Upper lobe of left lung (tissue), 6 donors: ENCODE data around the gene PSMG3. TPM values are rescaled to one million over a fixed set of nuclear protein-coding genes. Genes with fewer than 3 reads are reported as not detected.
A peak's percentile ranks its signal among the peaks of the same experiment; 100 is the strongest.

ENCODE experiments used
- ATAC-seq, 2 donors: fragments of 200-7000 bp; cut with Tn5 transposase; one replicate each; pipeline ENCODE4 v1.9.1; 2022; ENCODE audit warnings: mild to moderate bottlenecking in 2 of 2, moderate library complexity in 2 of 2; ENCODE audit not compliant: low FRiP score in 2 of 2
- DNase-seq, 2 donors: peaks; one replicate each; pipeline ENCODE4 v3.0.0-alpha.2; 2019 to 2020
- H3K27ac ChIP-seq, 4 donors: fragments of 200-600 bp; sonication (generic); one replicate each; pipeline ENCODE4 v1.5.1; 2016 to 2019
- H3K27me3 ChIP-seq, 4 donors: fragments of 200-600 bp; sonication (generic); one replicate each; pipeline ENCODE4 v1.5.1; 2017 to 2019
- H3K36me3 ChIP-seq, 4 donors: fragments of 200-600 bp; sonication (generic); one replicate each; pipeline ENCODE4 v1.5.1; 2016 to 2019
- H3K4me1 ChIP-seq, 4 donors: fragments of 200-600 bp; sonication (generic); one replicate each; pipeline ENCODE4 v1.5.1; 2018 to 2019
- H3K4me3 ChIP-seq, 4 donors: fragments of 200-600 bp; sonication (generic); one replicate each; pipeline ENCODE4 v1.5.1; 2017 to 2019; ENCODE audit warnings: mild to moderate bottlenecking in 2 of 4, moderate library complexity in 1 of 4
- H3K9me3 ChIP-seq, 4 donors: fragments of 200-600 bp; sonication (generic); one replicate each; pipeline ENCODE4 v1.5.1; 2018 to 2019
- EP300 ChIP-seq, 4 donors: sonication (generic); formaldehyde crosslinking; IDR thresholded peaks; one replicate each; pipeline ENCODE4 v1.5.1; 2017; ENCODE audit warnings: antibody characterized with exemption in 4 of 4, control low read depth in 2 of 4
- POLR2A ChIP-seq, 4 donors: fragments of 450-650 bp; IDR thresholded peaks; one replicate each; pipeline ENCODE4 v1.5.1; 2016 to 2017; ENCODE audit warnings: antibody characterized with exemption in 4 of 4, mild to moderate bottlenecking in 2 of 4
- POLR2AphosphoS5 ChIP-seq, 2 donors: sonication (generic); formaldehyde crosslinking; IDR thresholded peaks; one replicate each; pipeline ENCODE4 v1.5.1; 2017; ENCODE audit warnings: antibody characterized with exemption in 2 of 2
- WGBS, 2 donors: methylation state at CpG; one replicate each; pipeline ENCODE4 v1.1.5; 2017 to 2018; 5-methylcytosine and 5-hydroxymethylcytosine counted together
- total RNA-seq, 6 donors: library from RNA; depleted of rRNA in 4 of 6; stranded (reverse); fragments of >200 nt in 4 of 6; gene quantifications; one replicate each; pipeline versions ENCODE4 v1.1.0 to v1.2.1, GENCODE V29; 2016 to 2021
- TF ChIP-seq, protein P1 (sequence below), 6 experiments: fragments of 450-650 bp in 4 of 6; fragments of 200-600 bp in 2 of 6; sonication (generic) in 2 of 6; IDR thresholded peaks; one replicate each; pipeline ENCODE4 v1.5.1; 2016 to 2019; ENCODE audit warnings: antibody characterized with exemption in 6 of 6
- donor health status: DM: no; HTN: no; CAD: no; lungs with moderate emphysema.
- donor health status: DM: no; HTN: yes; CAD: no; lungs with severe emphysema.

PSMG3 gene
- total RNA-seq, 6 donors from 2014 or later, result 19.0 to 53.1 (median 21.6) TPM

DNA sequence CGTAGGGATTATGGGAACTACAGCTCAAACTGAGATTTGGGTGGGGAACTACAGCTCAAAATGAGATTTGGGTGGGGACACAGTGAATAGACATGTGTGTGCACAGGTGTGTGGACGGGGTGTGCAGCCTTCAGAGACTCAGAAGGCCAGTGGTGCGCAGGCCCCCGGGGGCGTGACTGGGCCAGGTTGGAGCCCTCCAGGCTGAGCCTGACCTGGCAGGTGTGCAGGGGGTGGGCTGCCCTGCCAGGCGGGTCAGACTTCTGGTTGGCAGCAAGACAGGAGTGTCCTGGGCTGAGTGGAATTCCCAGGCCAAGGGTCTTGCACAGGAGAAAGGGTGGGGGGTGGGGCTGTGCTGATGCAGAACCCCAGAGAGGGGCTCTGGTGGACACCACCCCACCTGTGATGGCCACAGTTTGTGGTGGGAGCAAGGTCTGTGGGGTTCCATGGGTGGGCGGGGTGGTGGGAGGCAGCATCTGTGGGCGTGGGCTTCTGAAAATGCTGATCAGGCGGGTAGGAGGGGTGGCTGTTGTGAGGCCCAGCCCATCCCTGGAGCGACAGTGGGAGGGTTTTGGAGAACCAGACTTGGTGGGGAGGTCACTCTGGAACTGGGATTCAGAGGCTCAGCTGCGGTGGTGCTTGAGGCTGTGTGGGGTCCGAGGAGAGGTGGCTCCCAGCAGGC is 29.3 kb upstream of the PSMG3 start:
- no peak overlapping the region for H3K4me3 ChIP-seq
- DNase-seq (peak in 1 of 2 donors; percentile 62), ATAC-seq (no peak)
- no peak overlapping the region for H3K27ac ChIP-seq
- no peaks in the 10 kb centered on the region for H3K4me1 ChIP-seq
- H3K27me3 ChIP-seq, result no peaks in the 10 kb centered on the region
- TF ChIP-seq EP300 (IDR thresholded peaks at IDR 0.05) (no peak), POLR2AphosphoS5 (IDR thresholded peaks at IDR 0.05) (no peak), POLR2A (IDR thresholded peaks at IDR 0.05) (no peak)
- H3K36me3 ChIP-seq, result no peaks in the 10 kb centered on the region
- 83 to 90% methylated on average over 10 to 12 of the region's 12 CpGs for WGBS, 2 donors
- no peaks in the 10 kb centered on the region for H3K9me3 ChIP-seq

DNA sequence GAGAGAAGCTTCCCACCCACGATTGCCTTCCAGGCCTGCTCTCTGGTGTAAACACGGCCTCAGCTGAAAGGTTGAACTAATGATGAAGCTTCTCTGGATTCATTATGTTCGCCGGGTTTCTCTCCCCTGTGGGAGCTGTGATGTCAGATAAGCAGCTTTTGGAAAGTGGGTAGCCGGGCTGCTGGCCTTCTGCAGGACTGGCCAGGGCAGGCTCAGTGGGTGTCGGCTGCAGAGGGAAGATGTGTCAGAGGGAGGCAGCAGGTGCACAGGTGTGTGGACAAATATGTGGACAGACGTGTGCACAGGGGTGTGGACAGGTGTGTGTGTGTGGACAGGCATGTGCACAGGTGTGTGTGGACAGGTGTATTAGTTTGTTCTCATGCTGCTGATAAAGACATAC is 28.5 kb upstream of the PSMG3 start:
- ATAC-seq (no peak), DNase-seq (no peak)
- H3K9me3 ChIP-seq, result no peaks in the 10 kb centered on the region
- no peak overlapping the region for H3K4me3 ChIP-seq
- no peaks in the 10 kb centered on the region for H3K36me3 ChIP-seq
- H3K4me1 ChIP-seq, result no peaks in the 10 kb centered on the region
- no peak overlapping the region for H3K27ac ChIP-seq
- no peaks in the 10 kb centered on the region for H3K27me3 ChIP-seq
- WGBS, 2 donors, result 89 to 90% methylated on average over 7 of the region's 7 CpGs
- no peak for TF ChIP-seq EP300 (IDR thresholded peaks at IDR 0.05)
- TF ChIP-seq, protein P1, sequence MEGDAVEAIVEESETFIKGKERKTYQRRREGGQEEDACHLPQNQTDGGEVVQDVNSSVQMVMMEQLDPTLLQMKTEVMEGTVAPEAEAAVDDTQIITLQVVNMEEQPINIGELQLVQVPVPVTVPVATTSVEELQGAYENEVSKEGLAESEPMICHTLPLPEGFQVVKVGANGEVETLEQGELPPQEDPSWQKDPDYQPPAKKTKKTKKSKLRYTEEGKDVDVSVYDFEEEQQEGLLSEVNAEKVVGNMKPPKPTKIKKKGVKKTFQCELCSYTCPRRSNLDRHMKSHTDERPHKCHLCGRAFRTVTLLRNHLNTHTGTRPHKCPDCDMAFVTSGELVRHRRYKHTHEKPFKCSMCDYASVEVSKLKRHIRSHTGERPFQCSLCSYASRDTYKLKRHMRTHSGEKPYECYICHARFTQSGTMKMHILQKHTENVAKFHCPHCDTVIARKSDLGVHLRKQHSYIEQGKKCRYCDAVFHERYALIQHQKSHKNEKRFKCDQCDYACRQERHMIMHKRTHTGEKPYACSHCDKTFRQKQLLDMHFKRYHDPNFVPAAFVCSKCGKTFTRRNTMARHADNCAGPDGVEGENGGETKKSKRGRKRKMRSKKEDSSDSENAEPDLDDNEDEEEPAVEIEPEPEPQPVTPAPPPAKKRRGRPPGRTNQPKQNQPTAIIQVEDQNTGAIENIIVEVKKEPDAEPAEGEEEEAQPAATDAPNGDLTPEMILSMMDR (IDR thresholded peaks at IDR 0.05), result no peak
- TF ChIP-seq POLR2A (IDR thresholded peaks at IDR 0.05), result no peak
- TF ChIP-seq POLR2AphosphoS5 (IDR thresholded peaks at IDR 0.05), result no peak

DNA sequence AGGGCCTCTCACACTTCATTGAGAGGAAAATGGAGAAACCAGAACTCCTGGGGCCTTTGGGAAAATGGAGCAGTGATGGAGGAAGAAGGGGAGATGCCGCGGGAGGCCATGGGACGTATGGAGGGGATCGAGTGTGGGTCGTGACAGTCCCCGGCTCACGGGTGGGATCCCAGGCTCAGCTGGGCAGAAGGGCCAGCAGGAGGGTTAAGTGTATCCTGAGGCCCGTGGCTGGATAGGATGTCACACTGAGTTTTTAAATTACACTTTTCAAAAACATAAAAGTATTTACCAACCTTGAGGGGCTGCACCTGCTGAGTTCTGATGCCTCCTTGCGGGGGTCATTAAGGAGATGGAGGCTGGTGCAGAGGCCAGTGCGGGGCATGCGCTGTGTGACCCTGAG is 28.0 kb upstream of the PSMG3 start:
- H3K9me3 ChIP-seq, result no peaks in the 10 kb centered on the region
- ATAC-seq (no peak), DNase-seq (no peak)
- TF ChIP-seq POLR2AphosphoS5 (IDR thresholded peaks at IDR 0.05) (no peak), POLR2A (IDR thresholded peaks at IDR 0.05) (no peak), EP300 (IDR thresholded peaks at IDR 0.05) (no peak)
- TF ChIP-seq, protein P1 (IDR thresholded peaks at IDR 0.05), result no peak
- no peak overlapping the region for H3K4me3 ChIP-seq
- no peaks in the 10 kb centered on the region for H3K4me1 ChIP-seq
- H3K27me3 ChIP-seq, result peaks cover 0 to 4% (median 0%) of the 10 kb centered on the region in 4 donors
- no peaks in the 10 kb centered on the region for H3K36me3 ChIP-seq
- 84 to 88% methylated on average over 11 of the region's 11 CpGs for WGBS, 2 donors
- H3K27ac ChIP-seq, result no peak overlapping the region

DNA sequence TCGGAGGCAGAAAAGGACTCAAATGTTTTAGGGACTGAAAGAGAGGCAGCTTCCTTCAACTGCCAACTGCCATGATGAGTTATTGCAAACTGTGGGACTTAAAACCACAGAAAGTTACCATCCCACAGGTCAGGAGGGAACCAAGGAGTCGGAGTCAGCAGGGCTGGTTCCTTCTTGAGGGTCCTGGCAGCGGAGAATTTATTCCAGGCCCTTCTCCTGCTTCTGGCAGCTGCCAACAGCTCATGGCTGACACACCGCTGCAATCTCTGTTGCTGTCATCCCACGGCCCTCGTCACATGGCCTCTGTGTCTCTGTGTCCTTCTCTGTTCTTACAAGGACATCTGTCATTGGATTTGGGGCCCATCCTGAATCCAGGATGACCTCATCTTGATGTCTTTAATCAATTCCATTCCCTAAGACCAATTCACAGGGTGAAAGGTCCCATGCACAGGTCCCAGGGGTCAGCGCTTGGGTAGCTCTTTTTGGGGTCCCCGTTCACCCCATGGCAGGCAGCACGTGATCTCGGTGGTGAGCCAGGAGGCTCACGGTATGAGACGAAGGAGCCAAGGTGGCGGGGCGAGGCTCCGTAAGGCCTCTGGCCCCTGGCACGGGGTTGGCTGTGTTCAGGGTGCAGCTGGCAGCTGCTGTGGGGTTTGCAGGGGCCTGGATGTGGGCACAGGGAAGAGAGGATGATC is 27.4 kb upstream of the PSMG3 start:
- WGBS, 2 donors, result 78 to 81% methylated on average over 16 of the region's 16 CpGs
- Histone ChIP-seq H3K36me3 (no peaks in the 10 kb centered on the region), H3K27me3 (peaks cover 0 to 7% (median under 1%) of the 10 kb centered on the region in 4 donors), H3K27ac (no peak overlapping the region), H3K4me3 (no peak overlapping the region), H3K4me1 (peaks cover 0 to 3% (median 0%) of the 10 kb centered on the region in 4 donors), H3K9me3 (no peaks in the 10 kb centered on the region)
- TF ChIP-seq, protein P1 (IDR thresholded peaks at IDR 0.05), result no peak
- TF ChIP-seq EP300 (IDR thresholded peaks at IDR 0.05) (no peak), POLR2A (IDR thresholded peaks at IDR 0.05) (no peak), POLR2AphosphoS5 (IDR thresholded peaks at IDR 0.05) (no peak)
- DNase-seq, result no peak
- ATAC-seq, result no peak

DNA sequence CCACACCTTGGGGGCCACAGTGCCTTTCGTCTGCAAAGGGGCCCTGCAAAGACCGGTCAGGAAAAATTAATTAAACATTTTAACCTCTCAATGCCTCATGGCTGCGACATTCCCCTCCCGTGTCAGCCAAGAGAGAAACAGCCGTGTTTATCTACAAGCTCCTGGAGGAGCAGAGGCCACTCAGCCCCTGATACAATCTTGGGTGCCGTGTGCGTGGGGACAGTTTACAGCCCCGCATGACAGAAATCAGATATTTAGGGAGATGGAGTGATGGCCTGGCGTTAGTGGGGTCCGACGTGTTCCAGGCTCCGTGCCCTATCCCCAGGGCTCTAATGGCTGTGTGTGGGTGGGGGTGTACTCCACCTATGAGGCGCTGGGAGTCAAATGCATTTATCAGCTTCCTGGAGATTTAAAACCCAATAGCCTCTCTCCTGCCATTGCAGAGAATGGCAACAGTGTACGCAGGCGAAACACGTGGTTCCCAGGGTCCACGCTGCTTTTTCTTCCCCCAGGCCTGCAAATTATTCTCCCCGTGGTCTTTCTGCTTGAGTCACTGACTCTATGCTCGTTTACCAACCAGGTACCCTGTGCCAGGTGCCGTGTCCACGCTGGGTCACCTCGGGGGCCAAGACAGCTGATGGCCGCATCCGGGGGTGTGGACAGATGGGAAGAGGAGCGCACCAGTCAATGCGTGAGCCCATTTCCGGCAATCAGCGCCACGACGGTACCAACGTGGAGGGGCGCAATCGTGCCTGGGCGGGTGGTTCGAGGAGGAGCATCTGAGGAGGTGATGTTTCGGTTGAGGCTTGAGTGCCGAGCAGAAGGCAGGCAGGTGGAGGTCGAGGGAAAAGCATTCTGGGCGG is 26.6 kb upstream of the PSMG3 start:
- Histone ChIP-seq H3K27me3 (peaks cover 0 to 13% (median 3%) of the 10 kb centered on the region in 4 donors), H3K4me1 (peaks cover 0 to 8% (median 0%) of the 10 kb centered on the region in 4 donors), H3K36me3 (no peaks in the 10 kb centered on the region), H3K27ac (no peak overlapping the region), H3K9me3 (no peaks in the 10 kb centered on the region), H3K4me3 (no peak overlapping the region)
- TF ChIP-seq POLR2A (IDR thresholded peaks at IDR 0.05), result no peak
- TF ChIP-seq EP300 (IDR thresholded peaks at IDR 0.05), result no peak
- no peak for TF ChIP-seq POLR2AphosphoS5 (IDR thresholded peaks at IDR 0.05)
- TF ChIP-seq, protein P1 (IDR thresholded peaks at IDR 0.05), result no peak
- ATAC-seq, result no peak
- no peak for DNase-seq
- 77 to 81% methylated on average over 31 to 39 of the region's 39 CpGs for WGBS, 2 donors
